ENCODE data around the gene SNX27.

DNA sequence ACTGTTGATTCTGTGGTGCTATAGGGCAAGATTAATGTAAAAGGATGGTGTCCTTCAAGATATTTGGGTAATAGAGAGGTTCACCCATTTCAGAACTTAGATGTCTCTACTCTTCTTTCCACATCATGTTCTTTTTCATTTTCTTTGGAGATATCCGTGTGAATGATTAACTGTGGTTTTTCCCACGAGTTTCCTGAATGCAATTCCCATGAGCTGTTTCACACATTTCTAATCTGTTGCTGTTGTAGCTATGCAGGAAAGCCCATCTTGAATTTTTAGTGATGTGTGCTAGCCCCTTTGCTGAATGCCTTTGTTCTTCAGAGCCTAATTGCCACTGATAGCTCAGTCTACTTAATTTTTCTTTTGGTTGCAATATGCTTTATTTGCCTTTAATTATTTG lies 27.6 kb downstream of the SNX27 start:
- TF ChIP-seq, protein P1, sequence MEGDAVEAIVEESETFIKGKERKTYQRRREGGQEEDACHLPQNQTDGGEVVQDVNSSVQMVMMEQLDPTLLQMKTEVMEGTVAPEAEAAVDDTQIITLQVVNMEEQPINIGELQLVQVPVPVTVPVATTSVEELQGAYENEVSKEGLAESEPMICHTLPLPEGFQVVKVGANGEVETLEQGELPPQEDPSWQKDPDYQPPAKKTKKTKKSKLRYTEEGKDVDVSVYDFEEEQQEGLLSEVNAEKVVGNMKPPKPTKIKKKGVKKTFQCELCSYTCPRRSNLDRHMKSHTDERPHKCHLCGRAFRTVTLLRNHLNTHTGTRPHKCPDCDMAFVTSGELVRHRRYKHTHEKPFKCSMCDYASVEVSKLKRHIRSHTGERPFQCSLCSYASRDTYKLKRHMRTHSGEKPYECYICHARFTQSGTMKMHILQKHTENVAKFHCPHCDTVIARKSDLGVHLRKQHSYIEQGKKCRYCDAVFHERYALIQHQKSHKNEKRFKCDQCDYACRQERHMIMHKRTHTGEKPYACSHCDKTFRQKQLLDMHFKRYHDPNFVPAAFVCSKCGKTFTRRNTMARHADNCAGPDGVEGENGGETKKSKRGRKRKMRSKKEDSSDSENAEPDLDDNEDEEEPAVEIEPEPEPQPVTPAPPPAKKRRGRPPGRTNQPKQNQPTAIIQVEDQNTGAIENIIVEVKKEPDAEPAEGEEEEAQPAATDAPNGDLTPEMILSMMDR (IDR thresholded peaks at IDR 0.05), result no peak
- no peak for TF ChIP-seq POLR2A (IDR thresholded peaks at IDR 0.05)
